GM18498 (cell line): ENCODE data around the gene ARHGEF19.
"Not testable (repeated sequence)": the region's sequence is repeated elsewhere in the genome, so short reads cannot be mapped to it uniquely, and the experiment has no call there.

ENCODE experiments used
- ATAC-seq: cut with Tn5 transposase; IDR thresholded peaks from one replicate; pipeline ENCODE4 v1.9.1; 2021; ENCODE audit warnings: mild to moderate bottlenecking, moderate library complexity; ENCODE audit not compliant: unreplicated experiment

ARHGEF19 gene

DNA sequence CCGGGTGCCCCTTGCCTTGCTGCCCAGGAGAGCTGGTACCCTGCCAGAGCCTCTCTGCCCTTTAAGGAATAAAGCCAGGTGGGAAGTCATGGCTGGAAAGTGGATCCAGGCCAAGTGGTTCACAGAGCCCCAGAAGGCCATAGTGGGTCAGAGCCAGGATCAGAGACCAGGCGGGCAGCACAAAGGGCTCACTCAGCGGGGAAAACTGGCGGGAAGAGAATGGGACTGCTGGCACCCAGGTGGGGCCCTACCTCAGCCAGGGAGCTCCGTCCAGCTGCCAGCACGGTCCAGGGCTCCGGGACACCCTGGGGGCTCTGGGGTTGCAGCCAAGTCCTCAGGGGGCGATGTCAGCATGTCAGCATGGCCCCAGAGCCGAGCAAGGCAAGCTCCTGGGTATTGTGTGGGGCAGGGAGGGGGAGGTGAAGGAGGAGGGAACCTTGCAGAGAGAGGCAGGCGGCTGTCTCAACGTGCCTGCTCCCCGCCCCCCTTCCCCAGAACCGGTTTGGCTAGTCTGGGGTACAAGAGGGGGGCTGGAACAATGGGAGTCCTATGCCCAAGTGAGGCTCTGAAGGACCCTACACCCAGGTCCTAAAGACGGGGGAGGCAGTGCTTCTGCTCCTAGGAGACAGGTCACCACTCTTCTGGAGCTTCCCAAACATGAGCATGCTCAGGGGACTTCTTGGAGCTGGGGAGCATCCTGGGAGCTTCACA is at the start of gene ARHGEF19:
Gene ARHGEF19 (minus strand): TSS at position 402 of the 711 bp plus-strand sequence. CDS start 3,598 bp downstream, outside the sequence.
- no peak for ATAC-seq

DNA sequence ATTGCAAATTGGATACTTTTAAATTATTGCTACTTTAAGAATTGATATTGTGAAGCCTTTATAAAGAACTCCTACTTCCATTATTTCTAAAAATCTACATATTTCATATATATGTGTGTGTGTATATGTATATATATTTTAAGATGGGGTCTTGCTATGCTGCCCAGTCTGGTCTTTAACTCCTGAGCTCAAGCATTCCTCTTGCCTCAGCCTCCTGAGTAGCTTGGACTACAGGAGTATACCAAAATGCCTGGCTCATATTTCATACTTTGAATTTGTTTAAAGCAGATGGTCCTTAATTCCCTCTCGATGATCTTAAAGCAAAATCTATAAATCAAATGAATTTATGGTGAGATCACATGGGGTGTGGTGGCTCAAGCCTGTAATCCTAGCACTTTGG is 49.6 kb upstream of the ARHGEF19 start:
- ATAC-seq, result no peak

DNA sequence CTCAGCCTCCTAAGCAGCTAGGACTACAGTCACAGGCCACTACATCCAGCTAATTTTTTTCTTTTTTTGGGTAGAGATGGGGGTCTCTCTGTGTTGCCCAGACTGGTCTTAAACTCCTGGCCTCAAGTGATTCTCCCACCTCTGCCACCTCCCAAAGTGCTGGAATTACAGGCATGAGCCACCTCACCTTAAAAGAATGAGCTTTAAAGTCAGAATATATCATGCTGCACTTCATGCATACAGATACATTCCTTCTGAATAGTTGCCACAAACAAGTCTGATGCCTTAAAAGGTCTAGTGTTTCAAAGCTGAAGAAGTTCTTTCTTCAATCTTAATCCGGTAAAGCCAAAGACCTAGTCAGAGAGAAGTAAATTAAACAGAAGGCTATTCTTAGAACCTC is 48.4 kb upstream of the ARHGEF19 start:
- ATAC-seq, result no peak

DNA sequence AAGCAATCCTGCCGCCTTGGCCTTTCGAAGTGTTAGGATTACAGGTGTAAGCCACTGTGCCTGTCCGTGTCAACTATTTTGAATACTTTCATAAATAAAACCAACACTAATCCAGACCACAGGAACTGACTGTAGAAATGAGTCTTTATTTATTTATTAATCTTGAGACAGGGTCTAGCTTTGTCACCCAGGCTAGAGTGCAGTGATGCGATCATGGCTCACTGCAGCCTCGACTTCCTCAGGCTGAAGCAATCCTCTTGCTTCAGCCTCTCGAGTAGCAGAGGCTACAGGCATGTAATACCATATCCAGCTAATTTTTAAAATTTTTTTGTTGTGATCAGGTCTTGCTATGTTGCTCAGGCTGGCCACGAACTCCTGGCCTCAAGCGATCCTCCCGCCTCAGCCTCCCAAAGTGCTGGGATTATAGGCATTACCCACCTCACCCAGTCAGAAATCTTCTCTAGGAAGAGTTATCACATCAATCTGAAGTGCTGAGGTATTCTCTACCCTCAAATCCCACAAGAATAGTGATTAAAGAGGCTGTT is 46.2 kb upstream of the ARHGEF19 start:
- ATAC-seq, result no peak

DNA sequence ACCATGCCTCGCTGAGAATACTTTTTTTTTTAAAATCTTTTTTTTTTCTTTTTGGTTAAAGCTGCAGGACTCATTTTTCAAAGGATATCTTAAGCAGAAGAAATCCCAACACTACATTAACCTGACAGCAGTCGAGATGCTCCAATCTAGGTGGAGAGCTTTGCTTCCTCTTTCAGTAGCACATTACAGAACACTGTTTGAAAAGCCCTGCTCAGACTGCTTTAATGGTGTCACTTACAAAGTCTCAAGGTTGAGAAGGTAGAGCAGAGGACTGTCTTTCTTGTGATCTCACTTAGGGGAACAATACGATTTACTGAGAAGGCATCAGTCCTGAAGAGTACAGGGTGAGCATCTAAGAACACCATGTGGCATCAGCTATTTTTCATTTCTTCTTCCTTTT is 45.5 kb upstream of the ARHGEF19 start:
- ATAC-seq, result no peak

DNA sequence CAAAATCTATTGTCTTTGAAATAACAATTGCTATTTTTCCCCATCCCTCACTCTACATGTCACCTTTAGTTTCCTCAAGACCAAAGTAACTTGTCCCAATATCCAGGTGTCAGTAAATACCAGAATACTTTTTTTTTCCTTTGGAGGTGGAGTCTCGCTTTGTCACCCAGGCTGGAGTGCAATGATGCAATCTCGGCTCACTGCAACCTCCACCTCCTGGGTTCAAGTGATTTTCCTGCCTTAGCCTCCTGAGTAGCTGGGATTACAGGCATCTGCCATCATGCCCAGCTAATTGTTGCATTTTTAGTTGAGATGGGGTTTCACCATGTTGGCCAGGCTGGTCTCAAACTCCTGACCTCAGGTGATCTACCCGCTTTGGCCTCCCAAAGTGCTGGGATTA is 45.1 kb upstream of the ARHGEF19 start:
- ATAC-seq, result not testable (repeated sequence)

DNA sequence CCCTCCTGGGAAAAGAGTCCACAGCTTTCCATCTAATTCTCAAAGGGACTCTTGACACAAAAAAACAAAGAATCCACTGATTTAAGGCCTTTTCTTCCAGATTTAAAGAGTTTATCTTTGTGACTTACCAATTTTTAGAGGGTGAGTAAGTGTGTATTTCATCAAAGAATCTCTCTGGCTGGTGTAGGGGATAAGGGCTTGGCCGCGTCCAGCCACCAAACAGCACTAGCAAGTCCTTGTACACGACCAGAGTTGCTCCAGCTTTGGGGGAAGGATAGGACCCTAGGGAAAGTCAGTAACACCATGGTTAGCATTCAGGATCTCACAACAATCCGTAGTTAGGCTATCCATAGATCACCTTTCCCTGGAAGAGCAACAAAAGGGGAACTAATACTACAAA is 44.0 kb upstream of the ARHGEF19 start:
- ATAC-seq, result no peak

DNA sequence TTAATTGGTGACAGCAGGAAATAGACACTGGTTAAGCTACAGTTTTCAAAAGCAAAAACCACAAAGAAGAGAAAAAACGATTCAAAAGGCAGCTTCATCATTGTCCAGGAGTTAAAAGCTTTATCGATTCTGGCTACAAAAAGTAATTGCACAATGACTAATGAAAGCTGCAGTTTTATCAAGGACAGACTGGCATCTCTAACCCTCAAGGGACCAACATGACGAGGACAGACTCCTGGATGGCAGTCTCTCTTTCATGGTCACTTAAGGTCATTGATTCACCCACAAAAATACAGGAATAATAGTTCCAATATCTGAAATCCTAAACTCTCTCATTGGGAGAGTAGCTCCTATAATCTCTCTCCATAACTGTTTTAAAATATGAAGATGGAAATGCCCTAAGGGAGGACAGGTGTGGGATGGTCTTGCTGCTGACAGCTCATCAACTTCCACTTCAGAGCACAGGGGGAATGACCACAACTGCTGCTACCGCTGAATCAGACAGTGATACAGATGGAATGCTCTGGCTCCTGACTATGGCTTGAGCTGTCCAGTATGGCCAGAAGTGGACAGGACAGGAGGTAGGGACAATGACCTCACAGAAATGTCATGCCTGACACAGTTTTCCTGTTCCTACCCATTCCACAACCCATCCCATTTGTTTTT is 41.9 kb upstream of the ARHGEF19 start:
- no peak for ATAC-seq

DNA sequence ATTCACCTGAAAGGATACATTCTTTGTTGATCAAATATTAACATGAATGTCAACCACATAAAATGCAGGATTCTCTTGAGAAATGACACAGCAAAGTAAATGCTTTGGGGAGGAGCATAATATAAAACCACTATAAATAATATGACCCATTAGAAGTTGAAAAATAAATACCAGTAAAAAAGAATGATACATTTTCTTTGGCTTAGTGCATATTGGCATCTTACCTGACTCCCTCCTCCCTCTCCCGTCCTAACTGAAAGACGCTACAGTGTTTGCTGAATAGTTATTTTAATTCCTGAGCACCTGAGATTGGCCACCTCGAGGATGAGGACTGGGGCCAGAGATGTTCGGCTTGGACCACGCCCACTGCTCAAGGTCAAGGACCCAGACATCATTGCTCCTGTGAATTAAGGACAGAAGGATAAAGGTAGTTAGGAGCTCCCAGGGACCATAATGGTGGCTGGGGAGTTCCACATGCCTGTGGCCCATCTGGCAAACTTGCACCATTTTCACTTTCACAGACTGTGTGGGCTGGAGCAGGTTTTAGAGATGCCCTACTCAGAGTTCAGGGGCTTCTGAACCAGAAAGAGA is 41.0 kb upstream of the ARHGEF19 start:
- ATAC-seq, result no peak

DNA sequence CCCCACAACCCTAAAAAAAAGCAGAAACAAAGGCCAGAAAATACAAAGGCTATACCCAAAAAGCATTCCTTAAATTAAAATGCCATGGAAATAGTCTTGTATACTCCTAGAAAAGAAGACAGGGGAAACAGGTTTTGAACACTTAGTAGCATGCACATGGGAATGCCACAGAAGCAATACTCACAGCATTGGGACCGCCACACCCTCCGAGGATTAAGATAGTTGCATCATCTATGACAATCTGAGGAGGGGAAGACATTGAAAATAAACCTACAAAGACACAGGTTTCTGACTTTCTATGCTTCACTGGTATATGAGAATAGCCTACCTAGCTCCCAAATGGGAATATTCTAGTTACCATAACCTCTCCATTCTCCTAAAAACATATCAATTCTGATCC is 40.5 kb upstream of the ARHGEF19 start:
- ATAC-seq, result no peak

DNA sequence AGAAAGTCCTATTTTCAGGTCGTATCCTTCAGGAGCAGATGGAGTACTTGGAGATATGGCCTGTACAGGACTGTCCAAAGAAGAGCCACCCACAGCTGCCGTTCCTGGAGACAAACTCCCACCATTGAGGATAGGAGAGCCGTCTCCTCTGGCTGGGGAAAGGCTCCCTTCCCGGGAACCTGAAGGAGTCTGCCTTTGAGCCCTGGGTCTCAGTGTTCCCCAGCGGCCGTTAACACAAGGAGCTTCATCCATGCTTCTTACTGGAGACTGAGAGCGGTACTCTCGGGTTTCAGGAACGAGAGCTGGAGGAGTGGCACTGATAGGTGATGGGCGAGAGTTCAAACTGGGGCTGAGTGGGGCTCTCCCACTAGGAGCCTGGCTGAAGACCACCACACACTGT is 38.9 kb upstream of the ARHGEF19 start:
- no peak for ATAC-seq

DNA sequence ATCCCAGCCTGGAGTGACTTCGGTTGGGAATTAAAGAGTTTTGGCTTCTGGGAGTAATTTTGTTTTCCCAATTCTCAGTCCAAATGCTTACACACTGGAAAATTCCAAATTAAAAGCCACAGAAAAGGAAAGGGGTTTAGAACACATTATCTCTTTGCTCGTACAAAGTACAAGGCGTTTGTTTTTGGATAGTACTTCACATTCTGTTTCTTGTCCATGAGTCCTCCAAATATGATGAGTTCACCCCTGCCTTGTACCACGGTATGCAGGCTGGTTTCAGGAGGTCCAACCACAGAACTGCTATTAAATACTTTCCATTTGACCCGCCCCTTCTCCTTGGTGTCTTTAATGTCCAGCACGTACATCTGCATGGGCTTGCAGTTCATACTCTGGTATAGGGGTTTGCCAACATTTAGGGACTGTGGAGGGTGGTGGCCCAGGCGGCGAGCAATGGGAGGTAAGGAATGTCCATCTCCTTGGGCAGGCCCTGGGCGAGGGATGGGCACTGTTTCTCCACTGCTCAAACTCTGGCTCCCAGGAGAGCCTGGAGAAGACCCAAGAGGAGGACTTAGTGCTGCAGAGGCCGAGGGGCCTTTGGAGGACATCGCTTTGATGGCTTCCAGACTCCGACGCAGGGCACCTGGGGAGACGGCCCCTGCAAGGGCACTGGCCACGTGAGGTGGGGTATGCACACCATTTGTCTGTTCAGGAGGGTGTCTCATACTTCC is 38.2 kb upstream of the ARHGEF19 start:
- no peak for ATAC-seq

DNA sequence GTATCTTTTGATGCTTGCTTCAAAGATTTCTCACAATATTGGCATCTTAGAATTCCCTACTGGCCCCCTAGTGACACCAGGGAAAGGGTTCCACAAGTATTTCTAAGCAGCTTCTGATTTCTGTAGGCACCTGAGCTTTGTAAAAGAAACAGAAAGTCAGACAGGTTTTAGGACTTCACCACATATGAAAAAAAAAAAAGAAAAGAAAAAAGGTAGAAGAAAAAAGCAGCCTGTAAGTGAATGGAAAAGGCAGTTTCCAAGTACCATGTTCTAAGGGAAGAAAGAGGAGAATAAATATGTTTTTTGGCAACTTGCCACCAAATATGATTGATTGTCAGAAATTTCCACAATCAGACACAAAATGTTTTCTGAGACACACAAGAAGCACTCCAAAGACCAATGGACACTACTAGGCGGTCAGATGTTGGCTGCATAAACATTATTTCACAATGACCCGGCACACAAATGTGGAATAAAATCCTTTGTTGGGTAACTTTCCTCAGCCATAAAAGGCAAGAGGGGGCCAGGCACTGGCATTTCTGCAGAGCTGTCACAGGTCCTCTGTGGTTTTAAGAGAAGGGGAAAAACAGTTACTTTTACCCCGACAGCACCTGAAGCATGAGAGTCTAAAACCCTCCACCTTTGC is 37.3 kb upstream of the ARHGEF19 start:
- no peak for ATAC-seq

DNA sequence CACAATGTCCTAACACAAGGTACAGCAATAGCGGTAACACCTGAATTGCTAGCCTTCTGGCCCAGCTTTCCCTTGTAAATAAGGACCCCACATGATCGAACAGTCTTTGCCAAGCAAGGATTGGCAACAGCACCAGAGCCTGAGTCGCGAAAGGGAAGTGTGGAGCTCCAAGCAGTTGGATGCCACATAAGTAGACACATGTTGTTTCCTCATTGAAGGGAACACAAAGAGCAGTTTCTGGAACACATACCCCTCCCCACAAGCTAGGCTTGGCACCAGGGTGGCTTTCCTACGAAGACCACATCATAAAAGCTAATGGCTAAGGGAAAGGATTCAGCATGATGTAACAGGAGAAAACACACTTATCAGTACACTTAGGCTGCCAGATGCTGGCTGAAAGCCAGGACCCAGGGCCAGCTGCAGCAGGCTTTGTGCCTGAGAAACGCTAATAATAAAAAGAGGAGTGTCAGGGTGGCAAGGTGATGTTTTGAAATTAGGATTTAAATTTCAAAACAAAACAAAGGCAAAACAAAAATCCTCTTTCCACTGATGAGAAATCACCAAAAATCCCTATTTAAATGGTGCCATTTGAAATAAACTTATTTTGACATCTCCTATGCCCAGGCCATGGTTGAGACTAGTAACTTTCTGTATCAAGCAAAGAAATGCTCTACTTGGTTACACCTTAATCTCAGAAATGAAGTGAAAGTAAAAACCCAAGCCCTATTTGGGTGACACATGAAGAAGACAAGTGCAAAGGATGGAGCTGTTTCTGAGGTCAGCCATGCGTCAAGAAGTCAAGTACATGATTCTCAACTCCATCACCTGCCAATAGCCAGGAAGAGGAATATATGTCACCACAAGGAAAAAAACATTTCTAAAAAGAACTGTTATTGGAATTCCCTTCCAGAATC is 36.4 kb upstream of the ARHGEF19 start:
- peak; percentile 62 for ATAC-seq

DNA sequence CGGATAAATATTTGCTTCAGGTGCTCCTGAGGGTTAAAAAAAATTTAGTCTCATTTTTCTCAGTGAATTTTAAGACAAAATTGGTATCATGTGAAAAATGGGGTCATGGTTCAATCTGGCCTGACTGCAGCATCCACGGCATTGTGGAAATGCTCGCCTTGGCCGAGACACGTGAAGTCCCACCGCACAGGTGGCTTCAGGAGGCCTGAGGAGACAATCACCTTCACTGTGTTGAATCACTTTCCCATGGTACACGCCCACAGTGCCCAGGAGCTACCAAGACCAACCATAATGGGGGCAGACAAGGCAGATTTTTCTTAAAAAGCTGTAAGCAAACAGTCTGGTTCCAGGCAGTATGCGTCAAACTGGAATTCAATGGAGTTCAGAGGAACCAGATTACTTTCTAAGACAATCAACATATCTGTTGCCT is 35.6 kb upstream of the ARHGEF19 start:
- no peak for ATAC-seq

DNA sequence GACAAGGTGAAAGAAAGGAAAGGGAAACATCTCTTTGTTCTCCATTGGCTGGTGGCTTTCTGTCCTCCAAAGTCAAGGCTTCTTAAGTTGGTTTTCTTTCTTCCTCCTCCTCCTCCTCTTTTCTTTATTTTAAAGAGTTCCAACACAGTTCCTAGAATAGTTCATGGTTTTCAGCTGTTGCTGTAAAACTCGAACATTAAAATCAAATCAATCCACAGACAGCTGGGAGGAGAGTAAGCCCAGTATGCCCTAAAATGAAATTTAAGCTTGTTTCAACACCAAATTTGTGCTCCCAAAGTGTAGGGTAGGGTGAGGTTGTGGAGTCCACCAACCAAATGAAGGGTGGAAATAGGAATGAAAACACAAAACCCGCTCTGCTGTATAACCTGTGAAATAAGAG is 35.0 kb upstream of the ARHGEF19 start:
- no peak for ATAC-seq

DNA sequence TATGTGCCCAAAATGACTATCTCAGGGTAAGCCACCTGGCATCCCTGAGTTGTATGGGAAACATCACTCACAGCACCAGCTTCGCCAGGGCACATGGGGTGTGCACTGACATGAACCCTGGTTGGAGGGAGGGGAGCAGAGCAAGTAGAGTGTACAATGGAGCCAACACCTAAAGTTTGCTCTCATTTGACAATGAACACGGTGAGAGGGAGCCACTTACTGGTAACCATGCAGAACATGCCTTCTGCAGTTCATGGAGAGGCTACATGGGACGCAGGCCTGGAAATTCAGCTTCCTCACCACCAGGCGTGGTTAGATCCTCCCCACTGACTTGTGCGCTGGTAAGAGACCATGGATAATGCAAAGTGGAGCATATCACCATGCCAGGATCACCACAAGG is 34.5 kb upstream of the ARHGEF19 start:
- no peak for ATAC-seq

DNA sequence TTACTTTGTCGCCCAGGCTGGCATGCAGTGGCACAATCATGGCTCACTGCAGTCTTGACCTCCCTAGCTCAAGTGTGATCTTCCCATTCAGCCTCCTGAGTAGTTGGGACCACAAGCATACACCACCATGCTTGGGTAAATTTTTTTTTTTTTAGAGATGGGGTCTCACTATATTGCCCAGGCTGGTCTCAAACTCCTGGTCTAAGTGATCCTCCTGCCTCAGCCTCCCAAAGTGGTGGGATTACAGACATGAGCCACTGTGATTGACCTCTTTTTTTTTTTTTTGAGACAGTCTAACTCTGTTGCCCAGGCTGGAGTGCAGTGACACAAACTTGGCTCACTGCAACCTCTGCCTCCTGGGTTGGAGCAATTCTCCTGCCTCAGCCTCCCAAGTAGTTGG is 33.8 kb upstream of the ARHGEF19 start:
- not testable (repeated sequence) for ATAC-seq

DNA sequence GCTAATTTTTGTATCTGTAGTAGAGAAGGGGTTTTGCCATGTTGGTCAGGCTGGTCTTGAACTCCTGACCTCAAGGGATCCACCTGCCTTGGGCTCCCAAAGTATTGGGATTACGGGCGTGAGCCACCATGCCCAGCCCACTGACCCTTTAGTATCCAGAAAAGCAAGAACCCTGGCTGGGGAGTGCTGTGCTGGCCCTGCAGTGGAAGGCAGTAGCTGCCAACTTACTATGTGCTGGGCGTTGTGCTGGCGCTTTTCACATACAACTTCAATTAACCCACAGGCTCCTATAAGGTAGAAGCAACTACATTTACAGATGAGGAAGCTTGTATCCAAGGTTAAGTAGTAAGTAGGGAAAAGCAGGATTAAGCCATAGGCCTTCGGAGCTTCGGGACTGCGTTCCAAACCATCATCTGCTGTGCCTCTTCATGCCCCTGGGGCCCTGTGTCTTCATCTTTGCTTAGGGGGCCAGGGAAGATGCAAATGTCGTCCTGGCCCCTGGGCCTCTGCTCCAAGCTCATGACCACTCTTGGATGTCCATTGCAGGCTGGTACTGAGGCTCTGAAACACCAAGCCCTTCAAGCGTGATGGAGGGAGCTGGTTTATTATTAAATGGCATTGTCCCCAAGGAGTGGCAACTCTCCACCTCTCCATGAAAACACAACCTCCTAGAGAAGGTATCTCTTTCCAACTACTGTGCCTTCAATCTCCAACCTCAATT is 33.2 kb upstream of the ARHGEF19 start:
- no peak for ATAC-seq
